Keratinocyte (primary cell): Measurements from ENCODE around the gene CAPZA2. TPM values are rescaled to one million over a fixed set of nuclear protein-coding genes. Genes with fewer than 3 reads are reported as not detected.

Source experiments
- DNase-seq: peaks from one replicate; pipeline ENCODE4 v3.0.0-alpha.2; 2011; ENCODE audit warnings: low read depth, missing footprints, low spot score
- FAIRE-seq: peaks from 2 replicates; lab custom pipeline; 2011; peaks lifted over from hg19 to GRCh38; lab: Jason Lieb, UNC
- H2AFZ ChIP-seq: 2 replicates; pipeline ENCODE4 v1.6.0; 2012; ENCODE audit warnings: low read length, control low read depth, inconsistent platforms; ENCODE audit not compliant: control insufficient read depth
- H3K27ac ChIP-seq: 2 replicates; pipeline ENCODE4 v1.5.1; 2011; ENCODE audit warnings: low read length; ENCODE audit not compliant: control insufficient read depth, insufficient read depth
- H3K27me3 ChIP-seq: 3 replicates; pipeline ENCODE4 v1.6.0; 2011; ENCODE audit warnings: low read length; ENCODE audit not compliant: control insufficient read depth, insufficient read depth; ENCODE audit errors: extremely low read depth
- H3K36me3 ChIP-seq, 2 experiments: 2 replicates in 1 of 2; 3 replicates in 1 of 2; pipeline ENCODE4 v1.5.1; 2011; ENCODE audit warnings: low read length in 2 of 2, mild to moderate bottlenecking in 1 of 2; ENCODE audit not compliant: control insufficient read depth in 2 of 2, insufficient read depth in 2 of 2; ENCODE audit errors: extremely low read depth in 1 of 2
- H3K4me1 ChIP-seq: 3 replicates; pipeline ENCODE4 v1.5.1; 2011; ENCODE audit warnings: low read length; ENCODE audit not compliant: control insufficient read depth, insufficient read depth; ENCODE audit errors: extremely low read depth
- H3K4me2 ChIP-seq: 3 replicates; pipeline ENCODE4 v1.6.0; 2011; ENCODE audit warnings: low read depth, low read length; ENCODE audit not compliant: control insufficient read depth, insufficient read depth; ENCODE audit errors: extremely low read depth
- H3K4me3 ChIP-seq, 3 experiments: fragments of 200-600 bp in 1 of 3; sonication (generic) in 1 of 3; 2 replicates in 2 of 3; 3 replicates in 1 of 3; pipeline ENCODE4 v1.5.1; 2011 to 2016; ENCODE audit warnings: low read length in 3 of 3, mild to moderate bottlenecking in 3 of 3, control low read depth in 2 of 3, inconsistent platforms in 1 of 3, low read depth in 1 of 3, mixed read lengths in 1 of 3, mixed run types in 1 of 3, moderate library complexity in 1 of 3; ENCODE audit not compliant: control insufficient read depth in 2 of 3, insufficient read depth in 2 of 3; ENCODE audit errors: extremely low read depth in 1 of 3
- H3K79me2 ChIP-seq: 2 replicates; pipeline ENCODE4 v1.6.0; 2012; ENCODE audit warnings: low read length; ENCODE audit not compliant: control insufficient read depth, insufficient read depth
- H3K9ac ChIP-seq: 3 replicates; pipeline ENCODE4 v1.6.0; 2011; ENCODE audit warnings: low read length; ENCODE audit not compliant: control insufficient read depth, insufficient read depth; ENCODE audit errors: extremely low read depth
- H3K9me1 ChIP-seq: 3 replicates; pipeline ENCODE4 v1.6.0; 2011; ENCODE audit warnings: low read length; ENCODE audit not compliant: control insufficient read depth, insufficient read depth; ENCODE audit errors: extremely low read depth
- H3K9me3 ChIP-seq: 2 replicates; pipeline ENCODE4 v1.5.1; 2012; ENCODE audit warnings: low read depth, low read length; ENCODE audit not compliant: control insufficient read depth
- H4K20me1 ChIP-seq: 3 replicates; pipeline ENCODE4 v1.6.0; 2011; ENCODE audit warnings: low read length; ENCODE audit not compliant: control insufficient read depth, insufficient read depth; ENCODE audit errors: extremely low read depth
- CTCF ChIP-seq, 3 experiments: IDR thresholded peaks in 1 of 3; conservative IDR thresholded peaks in 1 of 3; optimal IDR thresholded peaks in 1 of 3; 2 replicates in 2 of 3; 3 replicates in 1 of 3; pipeline versions ENCODE3 to v1.5.1; 2011; ENCODE audit warnings: low read length in 3 of 3, mild to moderate bottlenecking in 3 of 3, moderate library complexity in 2 of 3, control low read depth in 1 of 3, inconsistent platforms in 1 of 3; ENCODE audit not compliant: insufficient read depth in 2 of 3; ENCODE audit errors: extremely low read depth in 1 of 3
- EZH2 ChIP-seq: IDR thresholded peaks from one replicate; pipeline ENCODE4 v1.6.1; 2012; ENCODE audit warnings: inconsistent platforms, mild to moderate bottlenecking, low read length, moderate library complexity
- dilution Hi-C: fragments of 300-500 bp; cut with MboI; formaldehyde crosslinking; loops from one replicate; pipeline ENCODE4 v1.7.0; 2020; ENCODE audit warnings: low sequenced_read_pairs; ENCODE audit not compliant: extremely low pct_ligation_motif_present
- polyA plus RNA-seq, 5 experiments: library from polyadenylated mRNA; depleted of rRNA in 3 of 5; stranded (reverse) in 3 of 5; stranded (forward) in 1 of 5; unstranded in 1 of 5; fragments of >200 nt; gene quantifications; 1 replicate in 1 of 5; 2 replicates in 3 of 5; 3 replicates in 1 of 5; pipeline versions ENCODE4 v1.2.1 to v1.2.3, GENCODE V29; 2011 to 2012; ENCODE audit warnings: missing spikeins in 2 of 5, low read depth in 1 of 5, low replicate concordance in 1 of 5

The CAPZA2 gene
- polyA plus RNA-seq, 1 donor (not counting 4 experiments of a cell fraction or from before 2014, with no cell fraction given) = 150 TPM

- H2AFZ ChIP-seq = no peak overlapping the region
- H3K27me3 ChIP-seq = no peaks in the 10 kb centered on the region
- no peak for FAIRE-seq
- H3K4me1 ChIP-seq = peaks cover 4% of the 10 kb centered on the region
- H3K9ac ChIP-seq = no peak overlapping the region
- no peaks in the 10 kb centered on the region for H3K79me2 ChIP-seq
- H3K36me3 ChIP-seq = no peaks in the 10 kb centered on the region
- no peaks in the 10 kb centered on the region for H3K9me1 ChIP-seq
- TF ChIP-seq CTCF (optimal IDR thresholded peaks at IDR 0.05 in 1 of 3, IDR thresholded peaks at IDR 0.05 in 1 of 3, conservative IDR thresholded peaks at IDR 0.05 in 1 of 3; ENCODE audit: extremely low read depth in 1 of 3, insufficient read depth in 2 of 3, low read length in 3 of 3) (no peak), EZH2 (no peak)
- H4K20me1 ChIP-seq = no peaks in the 10 kb centered on the region
- no peaks in the 10 kb centered on the region for H3K9me3 ChIP-seq
- no peak overlapping the region for H3K27ac ChIP-seq
- no peak for DNase-seq
- no peak overlapping the region for H3K4me2 ChIP-seq
- dilution Hi-C loops = no loop called here
- no peak overlapping the region for H3K4me3 ChIP-seq
Measured at GRCh38 chr7:116948934-116949333, 86.5 kb downstream of the CAPZA2 start.

- FAIRE-seq (no peak), DNase-seq (no peak)
- dilution Hi-C loops = no loop called here
- no peak overlapping the region for H3K4me3 ChIP-seq
- no peaks in the 10 kb centered on the region for H3K36me3 ChIP-seq
- H3K27me3 ChIP-seq = no peaks in the 10 kb centered on the region
- no peaks in the 10 kb centered on the region for H3K9me3 ChIP-seq
- no peaks in the 10 kb centered on the region for H3K9me1 ChIP-seq
- no peak overlapping the region for H3K27ac ChIP-seq
- H3K9ac ChIP-seq = no peak overlapping the region
- no peak overlapping the region for H2AFZ ChIP-seq
- H4K20me1 ChIP-seq = no peaks in the 10 kb centered on the region
- TF ChIP-seq EZH2 (no peak), CTCF (optimal IDR thresholded peaks at IDR 0.05 in 1 of 3, IDR thresholded peaks at IDR 0.05 in 1 of 3, conservative IDR thresholded peaks at IDR 0.05 in 1 of 3; ENCODE audit: extremely low read depth in 1 of 3, insufficient read depth in 2 of 3, low read length in 3 of 3) (no peak)
- H3K4me1 ChIP-seq = peaks cover 10% of the 10 kb centered on the region
- H3K79me2 ChIP-seq = peaks cover 9% of the 10 kb centered on the region
- no peak overlapping the region for H3K4me2 ChIP-seq
Measured at GRCh38 chr7:116949941-116950801, 87.8 kb downstream of the CAPZA2 start.
